GM19372 (cell line): ENCODE results near the gene CCDC18.
"Not testable (repeated sequence)": the region's sequence is repeated elsewhere in the genome, so short reads cannot be mapped to it uniquely, and the experiment has no call there.

Experiments
- ATAC-seq: cut with Tn5 transposase; IDR thresholded peaks from one replicate; pipeline ENCODE4 v1.9.1; 2021; ENCODE audit warnings: mild to moderate bottlenecking, low read depth, moderate library complexity; ENCODE audit not compliant: unreplicated experiment

Gene CCDC18

DNA sequence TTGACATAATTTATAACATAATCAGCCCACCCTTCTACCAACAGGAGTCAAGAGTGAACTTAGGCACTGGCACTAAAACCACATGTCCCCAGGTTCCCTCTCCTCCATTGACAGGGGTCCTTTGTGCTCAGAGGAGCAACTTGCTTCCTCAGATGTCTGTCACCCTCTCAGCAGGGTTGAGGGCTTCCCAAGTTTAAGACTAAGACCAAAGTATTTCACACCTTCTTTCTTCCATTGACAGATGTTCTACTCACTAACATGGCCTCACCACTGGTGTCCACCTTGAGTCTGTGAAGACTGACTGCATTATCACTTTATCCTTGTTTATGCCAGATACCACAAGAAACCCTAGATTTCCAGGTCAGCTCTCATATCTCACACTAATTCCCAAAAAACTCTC lies 56.5 kb downstream of the CCDC18 start:
- no peak for ATAC-seq

GRCh38 chr1:93238425-93238824 lies 57.9 kb downstream of the CCDC18 start:
- no peak for ATAC-seq

- ATAC-seq, result no peak
Observed at GRCh38 chr1:93239863-93240262, 59.3 kb downstream of the CCDC18 start.

DNA sequence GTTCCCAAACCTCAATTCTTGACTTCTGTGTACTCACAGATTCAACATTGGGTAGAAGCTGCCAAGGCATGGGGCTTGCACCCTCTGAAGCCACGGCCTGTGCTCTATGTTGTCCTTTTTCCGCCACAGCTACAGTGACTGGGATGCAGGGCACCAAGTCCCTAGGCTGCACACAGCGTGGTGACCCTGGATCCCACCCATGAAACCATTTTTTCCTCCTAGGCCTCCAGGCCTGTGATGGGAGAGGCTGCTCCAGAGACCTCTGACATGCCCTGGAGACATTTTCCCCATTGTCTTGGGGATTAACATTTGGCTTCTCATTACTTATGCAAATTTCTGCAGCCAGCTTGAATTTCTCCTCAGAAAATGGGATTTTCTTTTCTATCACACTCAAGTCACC lies 62.7 kb downstream of the CCDC18 start:
- not testable (repeated sequence) for ATAC-seq

GRCh38 chr1:93244298-93245069 lies 64.0 kb downstream of the CCDC18 start:
- ATAC-seq, result no peak

DNA sequence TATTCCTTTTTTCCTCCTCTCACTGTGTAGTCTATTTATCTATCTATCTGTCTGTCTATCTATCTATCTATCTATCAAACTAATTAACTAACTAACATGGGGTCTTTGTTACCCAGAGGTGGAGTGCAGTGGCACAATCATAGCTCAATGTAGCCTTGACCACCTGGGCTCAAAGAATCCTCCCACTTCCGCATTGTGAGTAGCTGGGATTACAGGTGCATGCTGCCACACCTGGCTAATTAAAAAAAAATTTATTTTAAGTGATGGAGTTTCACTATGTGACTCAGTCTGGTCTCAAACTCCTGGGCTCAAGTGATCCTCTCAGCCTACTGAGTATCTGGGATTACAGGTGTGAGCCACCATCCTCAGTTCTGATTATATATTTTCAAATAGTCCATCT lies 71.4 kb downstream of the CCDC18 start:
- no peak for ATAC-seq

DNA sequence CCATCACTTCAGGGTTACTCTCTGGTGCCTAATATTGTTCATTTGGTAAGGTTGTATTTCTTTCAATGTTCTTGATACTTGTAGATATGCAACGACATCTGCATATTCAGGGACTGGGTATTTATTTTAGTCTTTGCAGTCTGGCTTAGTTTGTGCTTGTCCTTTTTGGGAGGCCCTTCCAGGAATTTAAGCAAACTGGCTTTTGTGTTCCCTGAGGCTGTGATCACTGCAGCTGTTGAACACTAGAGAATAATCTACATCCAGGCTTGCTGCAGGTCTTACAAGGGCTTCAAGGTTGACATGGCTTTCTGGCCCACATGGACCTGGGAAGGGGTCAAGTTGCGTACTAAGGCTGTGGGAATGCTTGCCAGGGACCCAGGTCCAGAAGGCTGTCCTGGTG lies 72.1 kb downstream of the CCDC18 start:
- no peak for ATAC-seq

GRCh38 chr1:93253516-93253915 lies 73.0 kb downstream of the CCDC18 start:
- ATAC-seq, result no peak

GRCh38 chr1:93255222-93256079 lies 74.9 kb downstream of the CCDC18 start:
- no peak for ATAC-seq

DNA sequence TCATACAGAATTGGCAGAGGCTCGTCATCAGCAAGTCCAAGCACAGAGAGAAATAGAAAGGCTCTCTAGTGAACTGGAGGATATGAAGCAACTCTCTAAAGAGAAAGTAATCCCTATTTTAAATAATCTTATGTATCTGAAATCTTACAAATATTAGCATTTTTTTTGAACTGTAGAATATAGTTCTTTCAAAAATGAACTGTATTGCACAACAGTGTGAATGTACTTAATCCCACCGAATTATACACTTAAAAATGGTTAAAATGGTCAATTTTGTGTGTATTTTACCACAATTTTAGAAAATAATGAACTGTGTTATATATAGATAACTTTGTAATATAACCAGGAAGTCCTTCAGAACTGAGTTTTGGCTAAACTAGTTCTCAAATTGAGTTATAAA lies 75.9 kb downstream of the CCDC18 start:
- no peak for ATAC-seq

DNA sequence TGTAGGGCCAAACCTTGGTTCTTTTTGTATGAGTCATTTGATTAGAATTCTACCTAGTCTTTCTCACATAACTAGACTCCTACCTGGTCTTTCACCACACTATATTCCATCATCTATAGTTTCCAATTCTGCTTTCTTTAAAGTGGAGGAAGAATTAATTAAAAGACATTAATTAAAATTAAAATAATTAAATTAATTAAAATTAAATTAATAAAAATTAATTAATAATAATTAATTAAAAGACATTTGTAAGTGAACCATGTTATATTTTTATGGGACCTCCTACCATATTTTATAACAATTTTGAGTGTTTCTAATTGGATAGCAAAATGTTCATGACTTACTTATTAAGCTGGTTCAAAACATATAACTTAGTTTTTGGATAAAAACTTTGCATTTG lies 77.4 kb downstream of the CCDC18 start:
- no peak for ATAC-seq

DNA sequence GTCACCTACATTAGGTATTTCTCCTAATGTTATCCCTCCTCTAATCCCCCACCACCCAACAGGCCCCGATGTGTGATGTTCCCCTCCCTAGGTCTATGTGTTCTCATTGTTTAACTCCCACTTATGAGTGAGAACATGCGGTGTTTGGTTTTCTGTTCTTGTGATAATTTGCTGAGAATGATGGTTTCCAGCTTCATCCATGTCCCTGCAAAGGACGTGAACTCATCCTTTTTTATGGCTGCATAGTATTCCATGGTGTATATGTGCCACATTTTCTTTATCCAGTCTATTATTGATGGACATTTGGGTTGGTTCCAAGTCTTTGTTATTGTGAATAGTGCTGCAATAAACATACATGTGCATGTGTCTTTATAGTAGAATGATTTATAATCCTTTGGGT lies 80.2 kb downstream of the CCDC18 start:
- ATAC-seq, result not testable (repeated sequence)

GRCh38 chr1:93262645-93263044 lies 82.1 kb downstream of the CCDC18 start:
- no peak for ATAC-seq

GRCh38 chr1:93268888-93269287 lies 88.4 kb downstream of the CCDC18 start:
- ATAC-seq, result not testable (repeated sequence)

- ATAC-seq, result not testable (repeated sequence)
Observed at GRCh38 chr1:93275262-93275633, 94.7 kb downstream of the CCDC18 start.

GRCh38 chr1:93275634-93276295 lies 95.2 kb downstream of the CCDC18 start:
- ATAC-seq, result no peak

GRCh38 chr1:93277530-93277929 lies 97.0 kb downstream of the CCDC18 start:
- not testable (repeated sequence) for ATAC-seq

- ATAC-seq, result no peak
Observed at GRCh38 chr1:93283496-93283895, 103.0 kb downstream of the CCDC18 start.

DNA sequence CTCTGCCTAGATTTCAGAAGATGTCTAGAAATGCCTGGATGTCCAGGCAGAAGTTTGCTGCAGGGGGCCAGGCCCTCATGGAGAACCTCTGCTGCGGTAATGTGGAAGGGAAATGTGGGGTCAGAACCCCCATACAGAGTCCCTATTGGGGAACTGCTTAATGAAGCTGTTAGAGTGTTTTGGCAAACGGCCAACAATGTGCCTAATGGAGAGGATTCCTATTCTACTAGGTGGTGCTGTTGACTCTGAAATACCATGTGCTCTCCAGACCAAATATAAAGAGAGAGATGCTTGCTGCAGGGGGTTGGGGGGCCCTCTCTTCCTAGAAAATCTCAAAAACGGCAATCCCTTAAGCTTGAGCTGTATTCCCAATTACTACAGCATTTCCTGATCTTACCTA lies 108.0 kb downstream of the CCDC18 start:
- no peak for ATAC-seq

DNA sequence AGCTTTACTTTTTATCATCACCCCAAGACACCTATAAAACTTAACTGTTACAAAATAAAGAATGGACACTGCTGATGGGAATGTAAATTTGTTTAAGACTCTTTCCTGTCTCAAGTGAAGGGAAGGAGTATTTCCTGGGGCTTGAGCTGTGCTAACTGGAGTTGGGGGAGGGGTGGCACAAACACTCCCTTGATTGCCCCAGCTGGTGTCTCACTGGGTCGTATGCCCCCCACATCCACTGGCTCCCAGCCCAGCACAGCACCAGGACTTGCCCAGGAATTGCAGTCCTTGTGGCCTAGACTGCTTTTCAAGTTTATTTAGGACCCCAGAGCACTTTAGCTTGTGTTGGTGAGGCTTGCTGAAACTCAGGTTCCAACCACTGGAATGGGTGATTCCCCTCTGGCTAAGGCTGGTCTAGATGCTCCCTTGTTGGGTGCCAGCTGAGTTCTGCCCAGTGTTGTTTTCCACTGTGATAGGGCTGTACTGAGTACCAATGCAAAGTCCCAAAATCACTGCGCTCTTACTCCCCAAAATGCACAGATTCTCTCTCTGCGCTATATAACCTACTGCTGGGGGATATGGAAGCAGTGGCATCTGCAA lies 116.1 kb downstream of the CCDC18 start:
- no peak for ATAC-seq

DNA sequence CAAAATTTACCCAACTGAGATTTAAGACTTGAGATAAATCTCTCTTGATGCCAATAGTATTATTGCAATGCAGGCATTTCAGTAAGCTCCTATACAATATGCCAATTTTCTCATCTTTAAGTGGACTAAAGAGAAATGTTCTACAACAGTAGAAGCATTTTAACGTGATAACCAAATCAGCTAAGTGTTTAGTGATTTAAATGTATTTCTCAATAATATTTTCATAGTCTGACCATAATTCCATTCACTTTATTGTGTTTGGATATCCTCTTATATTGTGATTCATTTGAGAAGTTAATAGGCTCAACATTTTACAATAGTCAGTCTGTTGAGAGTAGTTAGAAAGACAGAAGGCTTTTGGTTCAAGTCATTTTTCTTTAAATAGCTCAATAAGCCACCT lies 120.6 kb downstream of the CCDC18 start:
- ATAC-seq, result no peak
